GM18868 (cell line): ENCODE results near the gene CYP2A6.
"Not testable (repeated sequence)": the region's sequence is repeated elsewhere in the genome, so short reads cannot be mapped to it uniquely, and the experiment has no call there.

ENCODE experiments used
- ATAC-seq: cut with Tn5 transposase; IDR thresholded peaks from one replicate; pipeline ENCODE4 v1.9.1; 2021; ENCODE audit warnings: mild to moderate bottlenecking, moderate library complexity; ENCODE audit not compliant: unreplicated experiment

CYP2A6 gene

GRCh38 chr19:40850277-40850676 is at the start of gene CYP2A6:
CYP2A6 (minus strand) TSS chr19:40850447; CDS start chr19:40850426, 21 bp downstream.
- not testable (repeated sequence) for ATAC-seq

DNA sequence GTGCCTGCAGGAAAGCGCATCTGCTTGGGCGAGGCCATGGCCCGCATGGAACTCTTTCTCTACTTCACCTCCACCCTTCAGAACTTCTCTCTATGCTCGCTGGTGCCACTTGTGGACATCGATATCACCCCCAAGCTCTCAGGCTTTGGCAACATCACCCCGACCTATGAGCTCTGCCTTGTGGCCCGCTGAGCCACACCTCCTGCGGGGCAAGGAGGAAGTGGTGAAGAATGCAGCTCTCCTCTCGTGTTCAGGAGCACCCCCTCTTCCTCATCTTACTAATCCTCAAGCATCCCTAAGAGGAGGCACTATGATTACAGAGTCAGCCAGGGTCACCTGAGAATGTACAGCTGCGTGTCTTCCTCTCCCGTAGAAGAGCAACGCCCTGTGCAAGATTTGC is 49.7 kb upstream of the CYP2A6 start:
- not testable (repeated sequence) for ATAC-seq

DNA sequence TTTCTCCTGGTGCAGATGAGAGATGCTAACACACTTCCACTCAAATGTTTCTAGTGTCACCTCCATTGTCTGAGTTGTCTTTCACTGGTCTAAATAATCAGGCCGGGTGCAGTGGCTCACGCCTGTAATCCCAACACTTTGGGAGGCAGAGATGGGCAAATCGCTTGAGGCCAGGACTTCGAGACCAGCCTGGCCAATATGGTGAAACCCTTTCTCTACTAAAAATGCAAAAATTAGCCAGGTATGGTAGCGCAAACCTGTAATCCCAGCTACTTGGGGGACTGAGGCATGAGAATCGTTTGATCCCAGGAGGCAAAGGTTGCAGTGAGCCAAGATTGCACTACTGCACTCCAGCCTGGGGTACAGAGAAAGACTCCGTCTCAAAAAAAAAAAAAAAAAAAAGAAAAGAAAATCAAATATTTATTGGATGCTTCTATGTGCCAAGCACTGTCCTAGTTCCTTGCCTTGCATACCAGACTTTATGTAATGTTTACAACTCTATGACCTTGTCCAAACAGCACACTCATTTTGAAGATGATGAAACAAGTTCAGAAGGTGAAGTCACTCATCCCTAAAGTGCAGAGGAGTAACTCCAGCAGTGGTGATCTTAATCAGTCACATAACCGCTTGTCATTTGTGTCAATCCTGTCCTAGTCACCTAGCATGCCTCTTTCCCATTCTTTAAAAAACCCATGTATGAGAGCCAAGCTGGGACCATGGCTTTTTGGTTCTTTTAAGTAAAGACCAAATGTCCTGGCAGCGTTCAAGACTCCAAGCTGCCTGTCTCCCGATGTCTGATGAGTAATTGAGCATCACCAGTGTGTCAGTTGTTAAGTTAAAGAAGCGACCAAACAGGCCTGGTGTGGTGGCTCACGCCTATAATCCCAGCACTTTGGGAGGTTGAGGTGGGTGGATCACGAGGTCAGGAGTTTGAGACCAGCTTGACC is 46.9 kb upstream of the CYP2A6 start:
- ATAC-seq: not testable (repeated sequence)

- ATAC-seq: no peak
Observed at GRCh38 chr19:40896418-40896796, 46.2 kb upstream of the CYP2A6 start.

DNA sequence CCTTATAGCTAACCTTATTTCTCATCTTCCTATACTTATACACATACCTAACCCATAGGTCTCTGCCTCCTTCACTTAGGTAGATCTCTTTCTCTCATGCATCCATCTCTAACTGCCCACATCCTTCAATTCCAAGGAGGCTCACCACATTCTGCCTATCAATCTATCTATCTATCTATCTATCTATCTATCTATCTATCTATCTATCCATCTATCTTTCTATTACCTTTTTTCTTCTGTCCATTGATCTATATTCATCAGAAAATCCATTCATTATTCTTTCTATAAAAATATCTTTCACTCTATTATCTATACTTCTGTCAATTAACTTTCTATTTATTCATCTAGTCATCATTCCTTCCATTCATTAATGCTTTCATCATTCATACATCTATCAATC is 42.9 kb upstream of the CYP2A6 start:
- ATAC-seq: no peak

DNA sequence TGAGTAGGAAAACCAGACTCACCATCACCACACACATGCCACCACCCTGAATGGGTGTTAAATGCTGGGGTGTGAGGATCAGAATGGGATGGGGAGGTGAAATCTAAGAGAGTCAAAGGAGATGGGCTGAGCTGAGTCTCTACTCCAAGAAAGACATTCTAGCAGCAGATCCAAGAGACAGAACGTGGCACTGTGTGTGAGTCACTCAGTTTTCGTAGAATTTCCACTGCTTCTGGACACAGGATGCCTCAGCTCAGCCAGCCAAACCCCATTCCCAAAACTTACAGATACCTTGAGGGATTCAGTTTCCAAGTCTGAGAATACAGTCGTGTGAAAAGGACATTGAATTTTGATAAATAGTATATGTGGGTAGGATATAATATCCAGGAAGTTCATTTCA is 39.1 kb upstream of the CYP2A6 start:
- no peak for ATAC-seq

DNA sequence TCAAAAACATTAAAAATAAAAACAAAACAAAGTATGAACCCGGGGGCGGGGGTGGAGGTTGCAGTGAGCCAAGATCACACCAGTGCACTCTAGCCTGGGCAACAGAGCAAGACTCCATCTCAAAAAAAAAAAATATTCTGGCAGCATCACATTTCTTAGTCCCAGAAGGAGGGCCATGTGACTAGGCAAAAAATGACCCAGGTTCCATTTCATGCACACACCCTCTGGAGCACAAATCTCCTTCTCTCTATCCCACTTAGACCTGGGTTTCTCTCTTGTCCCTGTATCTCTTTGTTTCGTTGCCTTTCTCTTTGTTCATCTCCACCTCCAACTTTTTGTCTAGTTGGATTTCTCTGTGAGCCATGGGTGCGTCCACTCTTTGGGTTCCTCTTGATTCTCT is 37.9 kb upstream of the CYP2A6 start:
- ATAC-seq: no peak

GRCh38 chr19:40884187-40884931 is 34.1 kb upstream of the CYP2A6 start:
- ATAC-seq: not testable (repeated sequence)

GRCh38 chr19:40882062-40882461 is 31.8 kb upstream of the CYP2A6 start, which contains the start of gene CYP2A7:
CYP2A7 (minus strand) TSS chr19:40882231; CDS start chr19:40882210, 21 bp downstream.
- ATAC-seq: not testable (repeated sequence)

DNA sequence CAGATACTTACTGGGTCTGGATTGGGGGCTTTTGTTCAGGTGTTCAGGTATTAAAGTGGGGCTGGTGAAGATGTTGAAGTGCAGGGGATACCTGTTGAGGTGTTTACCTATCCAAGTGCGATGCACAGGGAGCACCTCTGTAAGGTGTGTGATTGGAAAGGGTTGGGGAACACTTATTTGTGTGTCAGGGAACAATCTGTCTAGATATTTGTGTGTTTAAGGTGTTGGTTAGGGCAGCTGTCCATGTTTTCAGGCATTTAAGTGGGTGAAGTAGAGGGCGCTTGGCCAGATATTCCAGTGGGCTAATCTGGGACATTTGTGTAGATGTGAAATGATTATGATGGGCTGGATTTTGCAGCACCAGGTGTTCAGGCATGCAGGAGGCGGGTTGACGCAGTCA is 29.1 kb upstream of the CYP2A6 start:
- not testable (repeated sequence) for ATAC-seq

DNA sequence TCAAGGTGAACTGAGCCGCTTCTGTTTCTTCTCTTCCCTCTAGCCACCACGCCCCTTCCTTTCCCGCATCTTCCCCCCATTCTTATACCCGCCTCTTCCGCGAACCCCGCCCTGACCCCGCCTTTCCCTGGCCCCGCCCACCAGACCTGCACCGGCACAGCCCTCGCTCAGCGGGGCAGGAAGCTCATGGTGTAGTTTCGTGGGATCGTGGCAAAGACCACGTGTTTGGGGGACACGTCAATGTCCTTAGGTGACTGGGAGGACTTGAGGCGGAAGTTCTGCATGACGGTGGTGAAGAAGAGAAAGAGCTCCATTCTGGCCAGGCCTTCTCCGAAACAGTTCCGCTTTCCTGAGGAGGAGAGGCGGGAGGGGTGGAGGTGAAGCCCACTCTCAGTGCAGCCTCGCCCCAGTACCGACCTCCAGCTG is 25.3 kb upstream of the CYP2A6 start:
- ATAC-seq: not testable (repeated sequence)

- ATAC-seq: not testable (repeated sequence)
Observed at GRCh38 chr19:40874874-40875273, 24.6 kb upstream of the CYP2A6 start.

DNA sequence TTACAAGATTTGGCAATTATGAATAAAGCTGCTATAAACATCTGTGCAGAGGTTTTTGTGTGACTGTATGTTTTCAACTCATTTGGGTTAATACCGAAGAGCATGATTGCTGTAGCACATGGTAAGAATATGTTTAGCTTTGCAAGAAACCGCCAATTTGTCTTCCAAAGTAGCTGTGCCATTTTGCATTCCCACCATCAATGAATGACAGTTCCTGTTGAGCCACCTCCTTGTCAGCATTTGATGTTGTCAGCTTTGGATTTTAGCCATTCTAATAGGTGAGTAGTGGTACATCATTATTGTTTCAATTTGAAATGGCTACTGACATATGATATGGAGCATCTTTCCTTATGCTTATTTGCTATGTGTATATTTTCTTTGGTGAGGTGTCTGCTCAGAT is 23.6 kb upstream of the CYP2A6 start:
- not testable (repeated sequence) for ATAC-seq

DNA sequence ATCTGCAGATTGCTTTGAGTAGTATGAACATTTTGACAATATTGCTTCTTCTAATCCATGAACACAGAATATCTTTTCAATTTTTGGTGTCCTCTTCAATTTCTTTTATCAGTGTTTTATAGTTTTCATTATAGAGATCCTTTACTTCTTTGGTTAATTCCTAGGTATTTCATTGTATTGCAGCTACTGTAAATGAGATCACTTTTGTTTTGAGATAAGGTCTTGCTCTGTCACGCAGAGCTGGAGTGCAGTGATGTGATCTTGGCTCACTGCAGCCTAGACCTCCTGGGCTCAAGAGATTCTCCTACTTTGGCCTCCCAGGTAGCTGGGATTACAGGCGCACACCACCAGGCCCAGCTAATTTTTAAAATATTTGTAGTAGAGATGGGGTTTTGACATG is 22.0 kb upstream of the CYP2A6 start:
- no peak for ATAC-seq

- no peak for ATAC-seq
Observed at GRCh38 chr19:40867701-40868100, 17.5 kb upstream of the CYP2A6 start.

DNA sequence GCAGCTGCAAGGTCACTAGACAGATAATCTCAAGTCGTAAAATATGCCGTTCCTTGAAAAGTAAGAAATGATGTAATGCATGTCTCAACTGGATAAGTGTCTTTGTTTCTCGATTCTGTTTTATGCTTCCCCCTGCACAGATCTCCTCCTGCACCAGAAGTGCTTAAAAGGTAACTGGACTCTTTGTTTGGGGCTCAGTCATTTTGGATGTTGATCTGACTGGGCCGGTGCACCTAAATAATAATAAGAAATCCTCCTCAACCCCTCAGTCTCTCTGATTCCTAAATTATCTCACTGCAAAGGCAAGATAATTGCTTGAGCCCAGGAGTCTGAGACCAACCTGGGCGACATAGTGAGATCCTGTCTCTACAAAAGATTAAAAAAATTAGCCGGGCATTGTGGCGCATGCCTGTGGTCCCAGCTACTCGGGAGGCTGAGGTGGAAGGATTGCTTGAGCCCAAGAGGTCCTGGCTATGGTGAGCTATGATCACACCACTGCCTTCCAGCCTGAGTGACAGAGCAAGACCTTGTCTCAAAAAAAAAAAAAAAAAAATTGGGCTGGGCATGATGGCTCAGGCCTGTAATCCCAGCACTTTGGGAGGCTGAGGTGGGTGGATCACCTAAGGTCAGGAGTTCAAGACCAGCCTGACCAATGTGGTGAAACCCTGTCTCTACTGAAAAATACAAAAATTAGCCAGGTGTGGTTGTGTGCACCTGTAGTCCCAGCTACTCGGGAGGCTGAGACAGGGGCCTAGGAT is 14.7 kb upstream of the CYP2A6 start:
- not testable (repeated sequence) for ATAC-seq

- no peak for ATAC-seq
Observed at GRCh38 chr19:40862785-40863184, 12.5 kb upstream of the CYP2A6 start.

- ATAC-seq: no peak
Observed at GRCh38 chr19:40862333-40862732, 12.1 kb upstream of the CYP2A6 start.

GRCh38 chr19:40858109-40858508 is 7.9 kb upstream of the CYP2A6 start:
- no peak for ATAC-seq

GRCh38 chr19:40852467-40853152 is 2.4 kb upstream of the CYP2A6 start:
- not testable (repeated sequence) for ATAC-seq
